MM.1S (cell line): ENCODE data around the gene S100A4.

Experiments
- DNase-seq: peaks from one replicate; pipeline ENCODE4 v3.0.0-alpha.2; 2015
- H2AFZ ChIP-seq: fragments of 300-600 bp; sonication (generic); 2 replicates; pipeline ENCODE4 v1.6.0; 2016; ENCODE audit warnings: antibody characterized with exemption, low read length
- H3F3A ChIP-seq: fragments of 300-600 bp; sonication (generic); 2 replicates; pipeline ENCODE4 v1.6.1; 2016; ENCODE audit warnings: mild to moderate bottlenecking, antibody characterized with exemption, low read length, moderate library complexity, mixed read lengths; ENCODE audit not compliant: insufficient read depth
- H3K27ac ChIP-seq: fragments of 300-600 bp; sonication (generic); 2 replicates; pipeline ENCODE4 v1.5.1; 2016; ENCODE audit warnings: mild to moderate bottlenecking, low read length
- H3K27me3 ChIP-seq: fragments of 300-600 bp; sonication (generic); replicated peaks from 2 replicates; pipeline ENCODE4 v1.6.0; 2016; ENCODE audit warnings: low read length; ENCODE audit not compliant: insufficient read depth
- H3K36me3 ChIP-seq: fragments of 300-600 bp; sonication (generic); replicated peaks from 2 replicates; pipeline ENCODE4 v1.6.1; 2016; ENCODE audit warnings: mild to moderate bottlenecking, low read length, mixed read lengths; ENCODE audit not compliant: insufficient read depth
- H3K4me1 ChIP-seq: fragments of 300-600 bp; sonication (generic); 2 replicates; pipeline ENCODE4 v1.6.1; 2016; ENCODE audit warnings: low read length, mixed read lengths
- H3K4me2 ChIP-seq: fragments of 300-600 bp; sonication (generic); 2 replicates; pipeline ENCODE4 v1.6.0; 2016; ENCODE audit warnings: low read depth, low read length
- H3K4me3 ChIP-seq: fragments of 300-600 bp; sonication (generic); 2 replicates; pipeline ENCODE4 v1.5.1; 2016; ENCODE audit warnings: low read length, mixed read lengths
- H3K79me2 ChIP-seq: fragments of 300-600 bp; sonication (generic); 2 replicates; pipeline ENCODE4 v1.6.1; 2016; ENCODE audit warnings: mixed run types, low read length, mixed read lengths
- H3K9ac ChIP-seq: fragments of 300-600 bp; sonication (generic); 2 replicates; pipeline ENCODE4 v1.6.1; 2016; ENCODE audit warnings: low read length, mixed read lengths
- H3K9me2 ChIP-seq: fragments of 300-600 bp; sonication (generic); replicated peaks from 2 replicates; pipeline ENCODE4 v1.6.1; 2016; ENCODE audit warnings: mild to moderate bottlenecking, low read length, mixed read lengths; ENCODE audit not compliant: insufficient read depth
- H3K9me3 ChIP-seq: fragments of 300-600 bp; sonication (generic); replicated peaks from 2 replicates; pipeline ENCODE4 v1.6.1; 2016; ENCODE audit warnings: mild to moderate bottlenecking, low read length, mixed read lengths; ENCODE audit not compliant: insufficient read depth
- H4K20me1 ChIP-seq: fragments of 300-600 bp; sonication (generic); 2 replicates; pipeline ENCODE4 v1.6.1; 2016; ENCODE audit warnings: mild to moderate bottlenecking, low read length, moderate library complexity, mixed read lengths; ENCODE audit not compliant: insufficient read depth
- EZH2 ChIP-seq: fragments of 300-600 bp; sonication (generic); optimal IDR thresholded peaks from 2 replicates; pipeline ENCODE3; 2017; ENCODE audit warnings: low read depth, mild to moderate bottlenecking, antibody characterized with exemption, low read length, mixed read lengths
- EZH2phosphoT487 ChIP-seq: fragments of 300-600 bp; sonication (generic); IDR thresholded peaks from 2 replicates; pipeline ENCODE4 v1.6.1; 2018; ENCODE audit warnings: antibody characterized with exemption, low read length
- TF ChIP-seq, protein P1 (sequence below): fragments of 300-600 bp; sonication (generic); IDR thresholded peaks from 2 replicates; pipeline ENCODE4 v1.5.1; 2016; ENCODE audit warnings: antibody characterized with exemption, low read length, mixed read lengths

The S100A4 gene

DNA sequence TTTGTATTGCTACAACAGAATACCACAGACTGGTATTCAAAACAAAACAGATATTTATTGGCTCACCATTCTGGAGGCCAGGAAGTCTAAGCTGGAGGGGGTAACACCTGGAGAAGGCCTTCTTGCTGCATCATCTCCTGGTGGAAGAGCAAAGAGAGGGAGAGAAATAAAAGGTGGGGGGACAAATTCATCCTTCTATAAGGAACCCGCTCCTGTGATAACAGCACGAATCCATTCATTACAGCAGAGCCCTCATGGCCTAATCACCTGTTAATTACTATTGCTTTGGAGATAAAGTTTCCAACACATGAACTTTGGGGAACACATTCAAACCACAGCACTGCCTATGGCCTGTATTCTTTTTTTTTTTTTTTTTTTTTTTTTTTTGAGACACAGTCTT is 14.6 kb upstream of the S100A4 start:
- no peaks in the 10 kb centered on the region for H3K9me3 ChIP-seq
- H3K79me2 ChIP-seq = no peaks in the 10 kb centered on the region
- no peak overlapping the region for H3K27ac ChIP-seq
- H3K36me3 ChIP-seq = no peaks in the 10 kb centered on the region
- no peaks in the 10 kb centered on the region for H3K4me1 ChIP-seq
- no peaks in the 10 kb centered on the region for H3F3A ChIP-seq
- H4K20me1 ChIP-seq = no peaks in the 10 kb centered on the region
- H3K9me2 ChIP-seq = no peaks in the 10 kb centered on the region
- H3K9ac ChIP-seq = no peak overlapping the region
- no peak overlapping the region for H2AFZ ChIP-seq
- H3K27me3 ChIP-seq = no peaks in the 10 kb centered on the region
- no peak for DNase-seq
- H3K4me2 ChIP-seq = no peak overlapping the region
- TF ChIP-seq, protein P1, sequence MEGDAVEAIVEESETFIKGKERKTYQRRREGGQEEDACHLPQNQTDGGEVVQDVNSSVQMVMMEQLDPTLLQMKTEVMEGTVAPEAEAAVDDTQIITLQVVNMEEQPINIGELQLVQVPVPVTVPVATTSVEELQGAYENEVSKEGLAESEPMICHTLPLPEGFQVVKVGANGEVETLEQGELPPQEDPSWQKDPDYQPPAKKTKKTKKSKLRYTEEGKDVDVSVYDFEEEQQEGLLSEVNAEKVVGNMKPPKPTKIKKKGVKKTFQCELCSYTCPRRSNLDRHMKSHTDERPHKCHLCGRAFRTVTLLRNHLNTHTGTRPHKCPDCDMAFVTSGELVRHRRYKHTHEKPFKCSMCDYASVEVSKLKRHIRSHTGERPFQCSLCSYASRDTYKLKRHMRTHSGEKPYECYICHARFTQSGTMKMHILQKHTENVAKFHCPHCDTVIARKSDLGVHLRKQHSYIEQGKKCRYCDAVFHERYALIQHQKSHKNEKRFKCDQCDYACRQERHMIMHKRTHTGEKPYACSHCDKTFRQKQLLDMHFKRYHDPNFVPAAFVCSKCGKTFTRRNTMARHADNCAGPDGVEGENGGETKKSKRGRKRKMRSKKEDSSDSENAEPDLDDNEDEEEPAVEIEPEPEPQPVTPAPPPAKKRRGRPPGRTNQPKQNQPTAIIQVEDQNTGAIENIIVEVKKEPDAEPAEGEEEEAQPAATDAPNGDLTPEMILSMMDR = no peak
- TF ChIP-seq EZH2phosphoT487 (no peak), EZH2 (no peak)
- H3K4me3 ChIP-seq = no peak overlapping the region

DNA sequence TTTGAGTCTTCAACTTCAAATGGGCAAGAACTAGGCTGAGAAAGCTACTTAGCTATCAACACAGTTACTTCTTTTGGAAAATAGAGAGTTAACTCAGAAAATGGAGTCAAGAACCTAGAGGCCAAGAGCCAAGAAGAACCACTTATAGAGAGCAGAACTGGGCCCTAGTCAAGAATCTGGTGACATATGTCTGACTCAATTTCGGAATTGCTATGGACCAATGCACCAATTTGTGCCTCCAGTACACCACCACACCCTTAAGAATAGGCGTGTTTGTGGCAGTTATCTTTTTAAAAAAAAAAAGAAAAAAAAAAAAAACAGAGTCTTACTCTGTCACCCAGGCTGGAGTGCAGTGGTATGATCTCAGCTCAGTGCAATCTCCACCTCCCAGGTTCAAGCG is 12.3 kb upstream of the S100A4 start:
- Histone ChIP-seq H3K4me2 (no peak overlapping the region), H3K27me3 (no peaks in the 10 kb centered on the region), H3K79me2 (no peaks in the 10 kb centered on the region), H3K9ac (no peak overlapping the region), H3K27ac (no peak overlapping the region), H4K20me1 (no peaks in the 10 kb centered on the region), H2AFZ (no peak overlapping the region), H3K36me3 (no peaks in the 10 kb centered on the region), H3K4me3 (no peak overlapping the region), H3F3A (no peaks in the 10 kb centered on the region), H3K4me1 (no peaks in the 10 kb centered on the region), H3K9me2 (no peaks in the 10 kb centered on the region), H3K9me3 (no peaks in the 10 kb centered on the region)
- no peak for DNase-seq
- TF ChIP-seq EZH2phosphoT487 (no peak), EZH2 (no peak)
- TF ChIP-seq, protein P1 = no peak

DNA sequence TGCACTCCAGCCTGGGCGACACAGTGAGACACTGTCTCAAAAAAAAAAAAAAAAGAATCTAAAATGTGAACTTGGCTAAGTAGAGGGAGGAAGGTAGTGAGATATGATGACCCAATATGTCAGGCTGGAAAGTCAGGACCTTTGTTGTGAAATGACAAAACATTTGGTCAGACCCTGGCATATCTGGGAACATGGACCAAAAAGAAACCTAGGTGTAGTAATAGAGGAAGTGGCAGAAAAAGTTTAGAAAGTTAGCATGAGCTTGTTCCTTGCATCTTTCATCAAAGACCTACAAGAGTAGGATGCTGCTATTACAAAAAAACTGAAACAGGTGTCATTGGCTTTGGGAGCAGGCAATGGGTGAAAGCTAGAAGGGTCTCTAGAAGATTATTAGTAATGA is 10.7 kb upstream of the S100A4 start:
- Histone ChIP-seq H3K27me3 (no peaks in the 10 kb centered on the region), H3K9me2 (no peaks in the 10 kb centered on the region), H3K9ac (no peak overlapping the region), H3K9me3 (no peaks in the 10 kb centered on the region), H3F3A (no peaks in the 10 kb centered on the region), H3K4me2 (no peak overlapping the region), H3K4me3 (no peak overlapping the region), H4K20me1 (no peaks in the 10 kb centered on the region), H3K27ac (no peak overlapping the region), H3K79me2 (no peaks in the 10 kb centered on the region), H3K4me1 (no peaks in the 10 kb centered on the region), H3K36me3 (no peaks in the 10 kb centered on the region), H2AFZ (no peak overlapping the region)
- no peak for DNase-seq
- TF ChIP-seq EZH2phosphoT487 (no peak), EZH2 (no peak)
- TF ChIP-seq, protein P1 = no peak
